SH-SY5Y (cell line): Measurements from ENCODE around the gene FBXO24.

Experiments used
- GATA2 ChIP-seq: IDR thresholded peaks from 2 replicates; pipeline ENCODE4 v1.6.1; 2011; ENCODE audit warnings: mild to moderate bottlenecking, low read depth, low read length
- GATA3 ChIP-seq: IDR thresholded peaks from 2 replicates; pipeline ENCODE4 v1.6.1; 2011; ENCODE audit warnings: low read depth, mild to moderate bottlenecking, low read length, moderate library complexity

DNA sequence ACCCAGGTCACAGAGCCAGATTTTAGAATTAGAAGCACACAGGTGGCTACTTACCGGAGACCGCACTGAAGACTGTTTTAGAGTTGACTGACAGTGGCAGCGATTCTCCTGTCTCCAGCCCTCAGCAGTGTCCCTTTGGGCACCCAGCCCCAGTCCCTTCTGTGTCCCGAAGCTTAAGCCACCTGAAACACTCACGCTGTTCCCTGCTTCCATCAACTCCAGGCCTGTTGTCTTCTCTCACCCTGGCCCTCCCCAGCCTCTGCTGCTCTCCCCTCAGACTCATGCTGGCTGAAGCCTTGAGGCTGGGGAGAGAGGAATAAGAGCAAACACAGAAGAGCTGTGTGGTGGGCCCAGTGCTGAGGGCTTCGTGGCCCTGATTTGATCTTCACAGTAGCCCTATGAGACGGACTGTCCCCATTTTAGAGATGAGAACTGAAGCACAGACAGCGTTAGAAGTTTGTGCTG lies 23.0 kb upstream of the FBXO24 start:
- TF ChIP-seq GATA2 = no peak
- TF ChIP-seq GATA3 = no peak
